ENCODE measurements around the gene ALG11.

The ALG11 gene

GRCh38 chr13:52016296-52016695 lies 4.1 kb downstream of the ALG11 start:
- Mint-ChIP-seq H3K36me3 (ENCODE audit: low read depth) (peaks cover 56% of the 10 kb centered on the region), H3K27ac (no peak overlapping the region), H3K9me3 (no peaks in the 10 kb centered on the region), H3K4me3 (no peak overlapping the region), H3K4me1 (peaks cover 12% of the 10 kb centered on the region), H3K27me3 (ENCODE audit: low read depth) (no peaks in the 10 kb centered on the region)
- TF ChIP-seq CTCF (IDR thresholded peaks at IDR 0.05; ENCODE audit: unreplicated experiment in 3 of 3), result no peak

GRCh38 chr13:52020191-52020590 lies 8.0 kb downstream of the ALG11 start:
- Mint-ChIP-seq H3K9me3 (no peaks in the 10 kb centered on the region), H3K36me3 (ENCODE audit: low read depth) (peaks cover 89% of the 10 kb centered on the region)

GRCh38 chr13:52022356-52022755 lies 10.2 kb downstream of the ALG11 start:
- Mint-ChIP-seq H3K4me1 (no peaks in the 10 kb centered on the region), H3K27me3 (ENCODE audit: low read depth) (no peaks in the 10 kb centered on the region), H3K4me3 (no peak overlapping the region), H3K36me3 (ENCODE audit: low read depth) (peaks cover 90% of the 10 kb centered on the region), H3K9me3 (peaks cover 14% of the 10 kb centered on the region), H3K27ac (no peak overlapping the region)
- no peak for TF ChIP-seq CTCF (IDR thresholded peaks at IDR 0.05; ENCODE audit: unreplicated experiment in 3 of 3)

More at GRCh38 chr13:52020191-52020590, 8.0 kb downstream of the ALG11 start:
- TF ChIP-seq CTCF (IDR thresholded peaks at IDR 0.05; ENCODE audit: unreplicated experiment in 3 of 3), result no peak
- Mint-ChIP-seq H3K4me1 (no peaks in the 10 kb centered on the region), H3K27ac (no peak overlapping the region), H3K4me3 (no peak overlapping the region), H3K27me3 (ENCODE audit: low read depth) (no peaks in the 10 kb centered on the region)

GRCh38 chr13:52024481-52024880 lies 12.3 kb downstream of the ALG11 start, which contains the start of gene UTP14C:
Gene UTP14C (plus strand): TSS chr13:52024691. CDS start chr13:52028805, 4,114 bp downstream.
- H3K4me3 Mint-ChIP-seq, result no peak within 1 kb of the TSS
- peaks cover 27% of the 10 kb centered on the region for H3K9me3 Mint-ChIP-seq
- peaks cover 95% of the 10 kb centered on the region for H3K36me3 Mint-ChIP-seq (ENCODE audit: low read depth)
- no peak within 1 kb of the TSS for H3K27ac Mint-ChIP-seq
- H3K27me3 Mint-ChIP-seq (ENCODE audit: low read depth), result no peaks in the 10 kb centered on the region
- no peaks in the 10 kb centered on the region for H3K4me1 Mint-ChIP-seq
- no peak for TF ChIP-seq CTCF (IDR thresholded peaks at IDR 0.05; ENCODE audit: unreplicated experiment in 3 of 3)

- Mint-ChIP-seq H3K4me1 (no peaks in the 10 kb centered on the region), H3K36me3 (ENCODE audit: low read depth) (peaks cover 95% of the 10 kb centered on the region), H3K27me3 (ENCODE audit: low read depth) (no peaks in the 10 kb centered on the region), H3K27ac (no peak overlapping the region), H3K4me3 (no peak overlapping the region), H3K9me3 (peaks cover 32% of the 10 kb centered on the region)
- TF ChIP-seq CTCF (IDR thresholded peaks at IDR 0.05; ENCODE audit: unreplicated experiment in 3 of 3), result no peak
These were observed 13.5 kb downstream of the ALG11 start for GRCh38 chr13:52025475-52026245.

- H3K9me3 Mint-ChIP-seq, result peaks cover 32% of the 10 kb centered on the region
- H3K36me3 Mint-ChIP-seq (ENCODE audit: low read depth), result peaks cover 93% of the 10 kb centered on the region
- H3K27ac Mint-ChIP-seq, result no peak overlapping the region
- no peak overlapping the region for H3K4me3 Mint-ChIP-seq
- TF ChIP-seq CTCF (IDR thresholded peaks at IDR 0.05; ENCODE audit: unreplicated experiment in 3 of 3), result no peak
- H3K27me3 Mint-ChIP-seq (ENCODE audit: low read depth), result no peaks in the 10 kb centered on the region
- H3K4me1 Mint-ChIP-seq, result no peaks in the 10 kb centered on the region
These were observed 14.0 kb downstream of the ALG11 start for GRCh38 chr13:52026246-52026626.

Data from nephron (organoid).